NCI-H82 treated with DMSO at 0.1 percent for 48 hours (cell line): ENCODE measurements around the gene IL36RN.
"Not testable (repeated sequence)": the region's sequence is repeated elsewhere in the genome, so short reads cannot be mapped to it uniquely, and the experiment has no call there.

Experiments used
- DNase-seq: peaks from one replicate; lab custom pipeline; 2025; ENCODE audit not compliant: unreplicated experiment; lab: John Stamatoyannopoulos, UW

The IL36RN gene

GRCh38 chr2:113072584-113072983 lies 13.6 kb downstream of the IL36RN start:
- no peak for DNase-seq

GRCh38 chr2:113073325-113073834 lies 14.4 kb downstream of the IL36RN start:
- no peak for DNase-seq

GRCh38 chr2:113075030-113075429 lies 16.0 kb downstream of the IL36RN start:
- DNase-seq: no peak

GRCh38 chr2:113075600-113075999 lies 16.6 kb downstream of the IL36RN start:
- DNase-seq: no peak

- DNase-seq: no peak
Observed at GRCh38 chr2:113076954-113077669, 18.1 kb downstream of the IL36RN start.

- no peak for DNase-seq
Observed at GRCh38 chr2:113077921-113078320, 18.9 kb downstream of the IL36RN start.

- DNase-seq: no peak
Observed at GRCh38 chr2:113078350-113078839, 19.4 kb downstream of the IL36RN start.

- DNase-seq: no peak
Observed at GRCh38 chr2:113079131-113079530, 20.1 kb downstream of the IL36RN start.

- peak; percentile 36 for DNase-seq
Observed at GRCh38 chr2:113080134-113080533, 21.1 kb downstream of the IL36RN start.

- no peak for DNase-seq
Observed at GRCh38 chr2:113081488-113082210, 22.7 kb downstream of the IL36RN start.

GRCh38 chr2:113083296-113083695 lies 24.3 kb downstream of the IL36RN start:
- DNase-seq: no peak

GRCh38 chr2:113084249-113085000 lies 25.4 kb downstream of the IL36RN start:
- DNase-seq: no peak

- no peak for DNase-seq
Observed at GRCh38 chr2:113085542-113085941, 26.5 kb downstream of the IL36RN start.

- DNase-seq: no peak
Observed at GRCh38 chr2:113088213-113088992, 29.4 kb downstream of the IL36RN start.

- no peak for DNase-seq
Observed at GRCh38 chr2:113089916-113090315, 30.9 kb downstream of the IL36RN start.

GRCh38 chr2:113091231-113091896 lies 32.4 kb downstream of the IL36RN start:
- no peak for DNase-seq

- no peak for DNase-seq
Observed at GRCh38 chr2:113092864-113093612, 34.0 kb downstream of the IL36RN start.

- no peak for DNase-seq
Observed at GRCh38 chr2:113093613-113093977, 34.6 kb downstream of the IL36RN start.

GRCh38 chr2:113096306-113096705 lies 37.3 kb downstream of the IL36RN start:
- not testable (repeated sequence) for DNase-seq
